Measurements from ENCODE around the gene ARHGAP18. TPM values are rescaled to one million over a fixed set of nuclear protein-coding genes. Genes with fewer than 3 reads are reported as not detected.

ARHGAP18 gene
- polyA plus RNA-seq (2013): 37.1 and 39.9 TPM in 2 replicates

GRCh38 chr6:129709769-129710449 is at the start of gene ARHGAP18:
ARHGAP18 (minus strand) TSS chr6:129710177; CDS start chr6:129710136, 41 bp downstream.
- peak; percentile 94 to 95 for DNase-seq
- Histone ChIP-seq H3K4ac (ENCODE audit: low read depth, low read length) (peak within 1 kb of the TSS; percentile 23), H3K79me2 (ENCODE audit: control insufficient read depth, insufficient read depth, low read length, poor library complexity) (peaks cover 4% of the 10 kb centered on the region), H3K4me2 (ENCODE audit: low read length) (peak within 1 kb of the TSS; percentile 73), H2BK5ac (ENCODE audit: low read depth, low read length, poor library complexity) (peak within 1 kb of the TSS; percentile 70), H4K12ac (ENCODE audit: low read depth, low read length) (no peak within 1 kb of the TSS), H4K8ac (ENCODE audit: low read depth, low read length) (peak within 1 kb of the TSS; percentile 59), H3K27ac (ENCODE audit: low read depth, low read length) (peak within 1 kb of the TSS; percentile 78), H3K9ac (ENCODE audit: low read length) (no peak within 1 kb of the TSS), H2AK5ac (ENCODE audit: low read length) (no peak within 1 kb of the TSS), H3K79me1 (ENCODE audit: low read length) (peaks cover 2% of the 10 kb centered on the region), H3K27me3 (ENCODE audit: insufficient read depth, low read length) (no peaks in the 10 kb centered on the region), H3K23ac (ENCODE audit: low read length) (no peak within 1 kb of the TSS), H3K9me3 (ENCODE audit: insufficient read depth, low read depth, low read length) (no peaks in the 10 kb centered on the region), H3K14ac (ENCODE audit: low read length) (peak within 1 kb of the TSS; percentile 41), H2BK12ac (ENCODE audit: low read length) (no peak within 1 kb of the TSS), H3K36me3 (ENCODE audit: control insufficient read depth in 1 of 2, insufficient read depth in 2 of 2, low read length in 2 of 2) (no peaks in the 10 kb centered on the region), H4K91ac (ENCODE audit: low read depth, low read length) (peak within 1 kb of the TSS; percentile 72), H2BK120ac (ENCODE audit: insufficient read depth, low read length, poor library complexity) (peak within 1 kb of the TSS; percentile 40), H3K18ac (ENCODE audit: low read length) (peak within 1 kb of the TSS; percentile 44), H3K4me1 (ENCODE audit: control insufficient read depth in 1 of 2, insufficient read depth in 2 of 2, low read length in 2 of 2) (peaks cover 3% of the 10 kb centered on the region in 2 experiments), H2AFZ (ENCODE audit: insufficient read depth, low read length, poor library complexity) (peak within 1 kb of the TSS; percentile 68), H3K4me3 (ENCODE audit: low read depth, low read length) (peak within 1 kb of the TSS; percentile 76)
- no CpG with 5 or more reads among the region's 23 CpGs for WGBS (ENCODE audit: extremely low coverage, insufficient coverage, insufficient read length)

- H3K4me2 ChIP-seq (ENCODE audit: low read length): no peak overlapping the region
- no CpG with 5 or more reads among the region's 1 CpG for WGBS (ENCODE audit: extremely low coverage, insufficient coverage, insufficient read length)
- no peak overlapping the region for H4K12ac ChIP-seq (ENCODE audit: low read depth, low read length)
- no peak overlapping the region for H3K14ac ChIP-seq (ENCODE audit: low read length)
- no peaks in the 10 kb centered on the region for H3K9me3 ChIP-seq (ENCODE audit: insufficient read depth, low read depth, low read length)
- H2BK12ac ChIP-seq (ENCODE audit: low read length): no peak overlapping the region
- no peaks in the 10 kb centered on the region for H3K36me3 ChIP-seq (ENCODE audit: control insufficient read depth in 1 of 2, insufficient read depth in 2 of 2, low read length in 2 of 2)
- no peak overlapping the region for H4K91ac ChIP-seq (ENCODE audit: low read depth, low read length)
- peaks cover 0 to 1% of the 10 kb centered on the region in 2 experiments for H3K4me1 ChIP-seq (ENCODE audit: control insufficient read depth in 1 of 2, insufficient read depth in 2 of 2, low read length in 2 of 2)
- H3K4me3 ChIP-seq (ENCODE audit: low read depth, low read length): no peak overlapping the region
- no peaks in the 10 kb centered on the region for H3K27me3 ChIP-seq (ENCODE audit: insufficient read depth, low read length)
- H2BK5ac ChIP-seq (ENCODE audit: low read depth, low read length, poor library complexity): no peak overlapping the region
- no peak overlapping the region for H3K27ac ChIP-seq (ENCODE audit: low read depth, low read length)
- no peak overlapping the region for H3K9ac ChIP-seq (ENCODE audit: low read length)
- H3K18ac ChIP-seq (ENCODE audit: low read length): no peak overlapping the region
- no peak overlapping the region for H3K23ac ChIP-seq (ENCODE audit: low read length)
- H3K4ac ChIP-seq (ENCODE audit: low read depth, low read length): no peak overlapping the region
- no peak overlapping the region for H2AK5ac ChIP-seq (ENCODE audit: low read length)
- H3K79me2 ChIP-seq (ENCODE audit: control insufficient read depth, insufficient read depth, low read length, poor library complexity): no peaks in the 10 kb centered on the region
- H2BK120ac ChIP-seq (ENCODE audit: insufficient read depth, low read length, poor library complexity): no peak overlapping the region
- no peak overlapping the region for H2AFZ ChIP-seq (ENCODE audit: insufficient read depth, low read length, poor library complexity)
- H3K79me1 ChIP-seq (ENCODE audit: low read length): no peaks in the 10 kb centered on the region
- DNase-seq: no peak
- H4K8ac ChIP-seq (ENCODE audit: low read depth, low read length): no peak overlapping the region
Measured at GRCh38 chr6:129755787-129756186, 45.8 kb upstream of the ARHGAP18 start.

- no peaks in the 10 kb centered on the region for H3K79me2 ChIP-seq (ENCODE audit: control insufficient read depth, insufficient read depth, low read length, poor library complexity)
- no peak overlapping the region for H3K23ac ChIP-seq (ENCODE audit: low read length)
- no peaks in the 10 kb centered on the region for H3K9me3 ChIP-seq (ENCODE audit: insufficient read depth, low read depth, low read length)
- no peak overlapping the region for H3K14ac ChIP-seq (ENCODE audit: low read length)
- H2BK12ac ChIP-seq (ENCODE audit: low read length): no peak overlapping the region
- no peak overlapping the region for H3K18ac ChIP-seq (ENCODE audit: low read length)
- H3K27me3 ChIP-seq (ENCODE audit: insufficient read depth, low read length): no peaks in the 10 kb centered on the region
- DNase-seq: no peak
- peaks cover 0 to 1% of the 10 kb centered on the region in 2 experiments for H3K4me1 ChIP-seq (ENCODE audit: control insufficient read depth in 1 of 2, insufficient read depth in 2 of 2, low read length in 2 of 2)
- no peak overlapping the region for H3K4me2 ChIP-seq (ENCODE audit: low read length)
- H4K8ac ChIP-seq (ENCODE audit: low read depth, low read length): no peak overlapping the region
- no peak overlapping the region for H2BK5ac ChIP-seq (ENCODE audit: low read depth, low read length, poor library complexity)
- no peak overlapping the region for H4K12ac ChIP-seq (ENCODE audit: low read depth, low read length)
- H3K36me3 ChIP-seq (ENCODE audit: control insufficient read depth in 1 of 2, insufficient read depth in 2 of 2, low read length in 2 of 2): no peaks in the 10 kb centered on the region
- no CpG with 5 or more reads among the region's 2 CpGs for WGBS (ENCODE audit: extremely low coverage, insufficient coverage, insufficient read length)
- no peaks in the 10 kb centered on the region for H3K79me1 ChIP-seq (ENCODE audit: low read length)
- H3K9ac ChIP-seq (ENCODE audit: low read length): no peak overlapping the region
- no peak overlapping the region for H3K27ac ChIP-seq (ENCODE audit: low read depth, low read length)
- no peak overlapping the region for H2BK120ac ChIP-seq (ENCODE audit: insufficient read depth, low read length, poor library complexity)
- no peak overlapping the region for H3K4ac ChIP-seq (ENCODE audit: low read depth, low read length)
- no peak overlapping the region for H3K4me3 ChIP-seq (ENCODE audit: low read depth, low read length)
- no peak overlapping the region for H2AFZ ChIP-seq (ENCODE audit: insufficient read depth, low read length, poor library complexity)
- H2AK5ac ChIP-seq (ENCODE audit: low read length): no peak overlapping the region
- no peak overlapping the region for H4K91ac ChIP-seq (ENCODE audit: low read depth, low read length)
Measured at GRCh38 chr6:129754750-129755149, 44.8 kb upstream of the ARHGAP18 start.

GRCh38 chr6:129753422-129753821 is 43.4 kb upstream of the ARHGAP18 start:
- no peak overlapping the region for H3K27ac ChIP-seq (ENCODE audit: low read depth, low read length)
- H2BK5ac ChIP-seq (ENCODE audit: low read depth, low read length, poor library complexity): no peak overlapping the region
- no peaks in the 10 kb centered on the region for H3K27me3 ChIP-seq (ENCODE audit: insufficient read depth, low read length)
- H3K36me3 ChIP-seq (ENCODE audit: control insufficient read depth in 1 of 2, insufficient read depth in 2 of 2, low read length in 2 of 2): no peaks in the 10 kb centered on the region
- WGBS (ENCODE audit: extremely low coverage, insufficient coverage, insufficient read length): no CpG with 5 or more reads among the region's 2 CpGs
- DNase-seq: no peak
- no peak overlapping the region for H3K4me3 ChIP-seq (ENCODE audit: low read depth, low read length)
- no peak overlapping the region for H4K91ac ChIP-seq (ENCODE audit: low read depth, low read length)
- no peak overlapping the region for H3K4me2 ChIP-seq (ENCODE audit: low read length)
- no peaks in the 10 kb centered on the region for H3K79me1 ChIP-seq (ENCODE audit: low read length)
- no peak overlapping the region for H3K23ac ChIP-seq (ENCODE audit: low read length)
- no peak overlapping the region for H3K18ac ChIP-seq (ENCODE audit: low read length)
- H3K9me3 ChIP-seq (ENCODE audit: insufficient read depth, low read depth, low read length): no peaks in the 10 kb centered on the region
- H4K8ac ChIP-seq (ENCODE audit: low read depth, low read length): no peak overlapping the region
- no peak overlapping the region for H4K12ac ChIP-seq (ENCODE audit: low read depth, low read length)
- H3K14ac ChIP-seq (ENCODE audit: low read length): no peak overlapping the region
- H3K4ac ChIP-seq (ENCODE audit: low read depth, low read length): no peak overlapping the region
- no peaks in the 10 kb centered on the region for H3K79me2 ChIP-seq (ENCODE audit: control insufficient read depth, insufficient read depth, low read length, poor library complexity)
- no peak overlapping the region for H2BK12ac ChIP-seq (ENCODE audit: low read length)
- no peak overlapping the region for H3K9ac ChIP-seq (ENCODE audit: low read length)
- H3K4me1 ChIP-seq (ENCODE audit: control insufficient read depth in 1 of 2, insufficient read depth in 2 of 2, low read length in 2 of 2): no peaks in the 10 kb centered on the region
- no peak overlapping the region for H2BK120ac ChIP-seq (ENCODE audit: insufficient read depth, low read length, poor library complexity)
- no peak overlapping the region for H2AFZ ChIP-seq (ENCODE audit: insufficient read depth, low read length, poor library complexity)
- no peak overlapping the region for H2AK5ac ChIP-seq (ENCODE audit: low read length)

Measured in trophoblast cell (in vitro differentiated cells and primary cell).